Measurements from ENCODE around the gene CHRND.

DNA sequence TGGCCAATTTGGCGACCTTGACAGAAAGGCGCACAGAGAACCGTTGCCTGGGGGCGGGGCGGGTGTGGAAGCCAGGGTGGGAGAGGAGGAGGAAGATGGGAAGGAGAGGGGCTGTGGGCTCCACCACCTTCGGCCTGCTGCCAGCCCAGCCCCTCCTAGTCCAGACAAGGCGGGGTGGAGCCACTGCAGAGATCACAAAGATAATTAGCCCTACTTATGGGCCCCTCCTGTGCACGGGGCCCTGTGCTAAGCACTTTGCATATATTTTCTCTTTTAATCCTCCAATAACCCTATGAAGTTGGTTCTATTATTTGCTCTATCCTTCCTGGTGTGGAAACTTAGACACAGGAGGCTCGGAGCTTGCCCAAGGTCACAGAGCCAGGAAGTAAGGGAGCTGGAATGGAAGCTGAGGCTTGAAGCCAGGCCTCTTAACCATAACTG is 24.6 kb upstream of the CHRND start:
- TF ChIP-seq, protein P1, sequence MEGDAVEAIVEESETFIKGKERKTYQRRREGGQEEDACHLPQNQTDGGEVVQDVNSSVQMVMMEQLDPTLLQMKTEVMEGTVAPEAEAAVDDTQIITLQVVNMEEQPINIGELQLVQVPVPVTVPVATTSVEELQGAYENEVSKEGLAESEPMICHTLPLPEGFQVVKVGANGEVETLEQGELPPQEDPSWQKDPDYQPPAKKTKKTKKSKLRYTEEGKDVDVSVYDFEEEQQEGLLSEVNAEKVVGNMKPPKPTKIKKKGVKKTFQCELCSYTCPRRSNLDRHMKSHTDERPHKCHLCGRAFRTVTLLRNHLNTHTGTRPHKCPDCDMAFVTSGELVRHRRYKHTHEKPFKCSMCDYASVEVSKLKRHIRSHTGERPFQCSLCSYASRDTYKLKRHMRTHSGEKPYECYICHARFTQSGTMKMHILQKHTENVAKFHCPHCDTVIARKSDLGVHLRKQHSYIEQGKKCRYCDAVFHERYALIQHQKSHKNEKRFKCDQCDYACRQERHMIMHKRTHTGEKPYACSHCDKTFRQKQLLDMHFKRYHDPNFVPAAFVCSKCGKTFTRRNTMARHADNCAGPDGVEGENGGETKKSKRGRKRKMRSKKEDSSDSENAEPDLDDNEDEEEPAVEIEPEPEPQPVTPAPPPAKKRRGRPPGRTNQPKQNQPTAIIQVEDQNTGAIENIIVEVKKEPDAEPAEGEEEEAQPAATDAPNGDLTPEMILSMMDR (conservative IDR thresholded peaks at IDR 0.05) = no peak
- TF ChIP-seq EZH2 (IDR thresholded peaks at IDR 0.05; ENCODE audit: low read depth) = no peak

Data from PC-9 (cell line).